ENCODE data around the gene VPS72. TPM values are rescaled to one million over a fixed set of nuclear protein-coding genes. Genes with fewer than 3 reads are reported as not detected.

VPS72 gene
- total RNA-seq, 4 donors from 2014 or later, result 46.4 to 82.0 (median 66.5) TPM

GRCh38 chr1:151137789-151138188 lies 52.2 kb downstream of the VPS72 start:
- H3K27me3 ChIP-seq, result no peaks in the 10 kb centered on the region
- TF ChIP-seq POLR2AphosphoS5 (IDR thresholded peaks at IDR 0.05), result no peak
- TF ChIP-seq CTCF (IDR thresholded peaks at IDR 0.05), result no peak
- TF ChIP-seq POLR2A (IDR thresholded peaks at IDR 0.05), result no peak
- TF ChIP-seq EP300 (IDR thresholded peaks at IDR 0.05), result no peak
- H3K4me3 ChIP-seq, result no peak overlapping the region
- no peak overlapping the region for H3K27ac ChIP-seq
- ATAC-seq, result no peak
- peaks cover 0 to 8% (median 2%) of the 10 kb centered on the region in 3 donors for H3K4me1 ChIP-seq
- WGBS, 2 donors (ENCODE audit: low coverage in 1 of 2), result 76 to 83% methylated on average over 3 to 6 of the region's 7 CpGs
- peaks cover 0 to 80% of the 10 kb centered on the region in 2 donors for H3K36me3 ChIP-seq
- H3K9me3 ChIP-seq, result no peaks in the 10 kb centered on the region

GRCh38 chr1:151135433-151136385 lies 54.3 kb downstream of the VPS72 start:
- Histone ChIP-seq H3K9me3 (no peaks in the 10 kb centered on the region), H3K27ac (no peak overlapping the region), H3K4me1 (peaks cover 0 to 18% (median 5%) of the 10 kb centered on the region in 3 donors), H3K36me3 (peaks cover 0 to 74% of the 10 kb centered on the region in 2 donors), H3K4me3 (no peak overlapping the region), H3K27me3 (no peaks in the 10 kb centered on the region)
- ATAC-seq, result no peak
- WGBS, 2 donors (ENCODE audit: low coverage in 1 of 2), result 92% methylated on average over 2 of the region's 12 CpGs; no CpG with 5 or more reads in 1 of the 2 donors
- TF ChIP-seq CTCF (IDR thresholded peaks at IDR 0.05) (no peak), EP300 (IDR thresholded peaks at IDR 0.05) (no peak), POLR2AphosphoS5 (IDR thresholded peaks at IDR 0.05) (no peak), POLR2A (IDR thresholded peaks at IDR 0.05) (no peak)

GRCh38 chr1:151134991-151135390 lies 55.0 kb downstream of the VPS72 start:
- 100% methylated on average over 1 of the region's 7 CpGs; no CpG with 5 or more reads in 1 of the 2 donors for WGBS, 2 donors (ENCODE audit: low coverage in 1 of 2)
- no peak overlapping the region for H3K27ac ChIP-seq
- H3K4me3 ChIP-seq, result no peak overlapping the region
- no peak for ATAC-seq
- no peaks in the 10 kb centered on the region for H3K9me3 ChIP-seq
- H3K4me1 ChIP-seq, result peaks cover 0 to 24% (median 8%) of the 10 kb centered on the region in 3 donors
- H3K27me3 ChIP-seq, result no peaks in the 10 kb centered on the region
- no peak for TF ChIP-seq POLR2AphosphoS5 (IDR thresholded peaks at IDR 0.05)
- TF ChIP-seq POLR2A (IDR thresholded peaks at IDR 0.05), result no peak
- no peak for TF ChIP-seq EP300 (IDR thresholded peaks at IDR 0.05)
- TF ChIP-seq CTCF (IDR thresholded peaks at IDR 0.05), result no peak
- peaks cover 0 to 70% of the 10 kb centered on the region in 2 donors for H3K36me3 ChIP-seq

GRCh38 chr1:151134396-151134795 lies 55.6 kb downstream of the VPS72 start:
- Histone ChIP-seq H3K27me3 (no peaks in the 10 kb centered on the region), H3K36me3 (peaks cover 0 to 64% of the 10 kb centered on the region in 2 donors), H3K27ac (no peak overlapping the region), H3K9me3 (no peaks in the 10 kb centered on the region), H3K4me3 (no peak overlapping the region), H3K4me1 (peaks cover 0 to 24% (median 8%) of the 10 kb centered on the region in 3 donors)
- ATAC-seq, result no peak
- 84% methylated on average over 3 of the region's 3 CpGs; no CpG with 5 or more reads in 1 of the 2 donors for WGBS, 2 donors (ENCODE audit: low coverage in 1 of 2)
- no peak for TF ChIP-seq CTCF (IDR thresholded peaks at IDR 0.05)
- TF ChIP-seq EP300 (IDR thresholded peaks at IDR 0.05), result no peak
- TF ChIP-seq POLR2AphosphoS5 (IDR thresholded peaks at IDR 0.05), result no peak
- no peak for TF ChIP-seq POLR2A (IDR thresholded peaks at IDR 0.05)

All from gastroesophageal sphincter (tissue), 4 donors.